Measurements from ENCODE around the gene PHLDB3.

PHLDB3 gene

GRCh38 chr19:43489310-43489709 lies 15.2 kb downstream of the PHLDB3 start:
- no peak for TF ChIP-seq CTCF (IDR thresholded peaks at IDR 0.05; ENCODE audit: low read depth, low read length, missing control alignments)
- in situ Hi-C loops (cut with HindIII; ENCODE audit: low pct_ligation_motif_present, low sequenced_read_pairs), result no loop called here
- no peak for DNase-seq
- Histone ChIP-seq H3K27me3 (replicated peaks) (no peaks in the 10 kb centered on the region), H3K36me3 (replicated peaks) (no peaks in the 10 kb centered on the region), H3K4me3 (ENCODE audit: low read depth, low read length) (no peak overlapping the region), H3K27ac (no peak overlapping the region)

DNA sequence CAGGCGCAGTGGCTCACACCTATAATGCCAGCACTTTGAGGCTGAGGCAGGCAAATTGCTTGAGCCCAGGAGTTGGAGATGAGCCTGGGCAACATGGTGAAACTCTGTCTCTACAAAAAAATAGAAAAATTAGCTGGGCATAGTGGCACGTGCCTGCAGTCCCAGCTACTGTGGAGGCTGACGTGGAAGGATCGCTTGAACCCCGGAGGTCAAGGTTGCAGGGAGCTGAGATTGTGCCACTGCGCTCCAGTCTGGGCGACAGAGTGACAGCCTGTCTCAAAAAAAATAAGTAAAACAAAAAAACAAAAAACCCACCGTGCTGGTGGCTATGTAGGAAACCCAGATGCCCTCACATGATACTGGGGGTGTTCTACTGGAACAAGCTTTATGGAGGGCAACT lies 16.4 kb downstream of the PHLDB3 start:
- in situ Hi-C loops (cut with HindIII; ENCODE audit: low pct_ligation_motif_present, low sequenced_read_pairs), result no loop called here
- Histone ChIP-seq H3K27ac (no peak overlapping the region), H3K4me3 (ENCODE audit: low read depth, low read length) (no peak overlapping the region), H3K36me3 (replicated peaks) (no peaks in the 10 kb centered on the region), H3K27me3 (replicated peaks) (no peaks in the 10 kb centered on the region)
- DNase-seq, result no peak
- no peak for TF ChIP-seq CTCF (IDR thresholded peaks at IDR 0.05; ENCODE audit: low read depth, low read length, missing control alignments)

GRCh38 chr19:43486412-43486811 lies 18.1 kb downstream of the PHLDB3 start:
- Histone ChIP-seq H3K36me3 (replicated peaks) (no peaks in the 10 kb centered on the region), H3K27me3 (replicated peaks) (no peaks in the 10 kb centered on the region), H3K27ac (no peak overlapping the region), H3K4me3 (ENCODE audit: low read depth, low read length) (no peak overlapping the region)
- in situ Hi-C loops (cut with HindIII; ENCODE audit: low pct_ligation_motif_present, low sequenced_read_pairs), result no loop called here
- no peak for DNase-seq
- TF ChIP-seq CTCF (IDR thresholded peaks at IDR 0.05; ENCODE audit: low read depth, low read length, missing control alignments), result no peak

DNA sequence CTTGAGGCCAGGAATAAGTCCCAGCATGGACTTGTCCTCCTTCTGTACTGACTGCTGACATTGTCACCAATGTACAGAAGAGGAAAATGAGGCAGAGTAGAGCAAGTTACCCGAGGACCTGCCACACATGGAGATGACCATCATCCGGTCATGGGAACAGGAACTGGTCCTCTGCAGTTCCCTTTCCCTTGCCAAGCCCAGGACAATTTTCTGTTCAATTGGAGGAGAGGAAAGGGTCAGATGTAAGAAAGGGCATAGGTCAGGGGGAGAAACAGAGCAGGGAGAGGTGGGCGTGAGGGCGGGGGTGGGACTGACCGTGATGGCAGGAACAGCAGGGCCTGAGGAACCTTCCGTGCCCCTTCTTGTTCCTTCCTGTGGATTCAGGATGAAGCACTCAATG lies 18.6 kb downstream of the PHLDB3 start:
- no peaks in the 10 kb centered on the region for H3K36me3 ChIP-seq (replicated peaks)
- H3K27ac ChIP-seq, result no peak overlapping the region
- DNase-seq, result no peak
- no peaks in the 10 kb centered on the region for H3K27me3 ChIP-seq (replicated peaks)
- TF ChIP-seq CTCF (IDR thresholded peaks at IDR 0.05; ENCODE audit: low read depth, low read length, missing control alignments), result no peak
- H3K4me3 ChIP-seq (ENCODE audit: low read depth, low read length), result no peak overlapping the region
- in situ Hi-C loops (cut with HindIII; ENCODE audit: low pct_ligation_motif_present, low sequenced_read_pairs), result no loop called here

DNA sequence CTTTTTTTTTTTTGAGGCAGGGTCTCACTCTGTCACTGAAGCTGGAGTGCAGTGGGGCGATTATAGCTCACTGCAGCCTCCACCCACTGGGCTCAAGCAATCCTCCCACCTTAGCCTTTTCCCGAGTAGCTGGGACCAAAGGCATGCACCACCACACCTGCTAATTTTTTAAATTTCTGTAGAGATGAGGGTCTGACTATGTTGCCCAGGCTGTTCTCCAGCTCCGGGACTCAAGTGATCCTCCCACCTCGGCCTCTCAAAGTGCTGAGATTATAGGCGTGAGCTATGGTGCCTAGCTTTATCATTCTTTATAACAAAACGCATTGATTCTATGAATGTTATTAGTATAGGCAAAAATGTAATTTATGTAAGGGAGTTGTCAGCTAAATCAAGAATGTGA lies 21.3 kb downstream of the PHLDB3 start:
- no peak for TF ChIP-seq CTCF (IDR thresholded peaks at IDR 0.05; ENCODE audit: low read depth, low read length, missing control alignments)
- in situ Hi-C loops (cut with HindIII; ENCODE audit: low pct_ligation_motif_present, low sequenced_read_pairs), result no loop called here

DNA sequence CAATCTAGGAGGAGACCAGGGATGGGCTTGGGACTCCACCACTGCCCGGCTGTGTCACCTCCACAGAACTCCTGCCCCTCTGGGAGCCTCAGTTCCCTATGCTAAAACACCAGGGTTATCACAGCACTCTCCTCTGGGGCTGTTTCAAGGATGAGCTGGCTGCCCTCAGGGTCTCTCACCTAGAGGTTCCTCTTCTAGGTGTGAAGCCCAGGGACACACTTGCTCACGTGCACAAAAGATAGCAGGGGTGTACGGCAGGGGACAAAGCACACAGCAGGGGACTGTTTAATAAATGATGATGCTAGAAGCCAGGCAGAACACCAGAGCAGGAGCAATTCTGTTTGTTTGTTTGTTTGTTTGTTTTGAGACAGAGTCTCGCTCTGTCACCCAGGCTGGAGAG lies 22.4 kb downstream of the PHLDB3 start:
- in situ Hi-C loops (cut with HindIII; ENCODE audit: low pct_ligation_motif_present, low sequenced_read_pairs), result no loop called here
- no peak for DNase-seq
- Histone ChIP-seq H3K36me3 (replicated peaks) (no peaks in the 10 kb centered on the region), H3K4me3 (ENCODE audit: low read depth, low read length) (no peak overlapping the region), H3K27ac (no peak overlapping the region), H3K27me3 (replicated peaks) (no peaks in the 10 kb centered on the region)
- TF ChIP-seq CTCF (IDR thresholded peaks at IDR 0.05; ENCODE audit: low read depth, low read length, missing control alignments), result no peak

More for the DNA sequence above, 21.3 kb downstream of the PHLDB3 start:
- Histone ChIP-seq H3K36me3 (replicated peaks) (no peaks in the 10 kb centered on the region), H3K27ac (no peak overlapping the region), H3K27me3 (replicated peaks) (no peaks in the 10 kb centered on the region), H3K4me3 (ENCODE audit: low read depth, low read length) (no peak overlapping the region)
- DNase-seq, result no peak
